Prostate gland (tissue), 2 donors: Measurements from ENCODE around the gene ASCL2. TPM values are rescaled to one million over a fixed set of nuclear protein-coding genes. Genes with fewer than 3 reads are reported as not detected.
A peak's percentile ranks its signal among the peaks of the same experiment; 100 is the strongest.

Experiments
- DNase-seq: peaks from one replicate; pipeline ENCODE4 v3.0.0-alpha.2; 2019; ENCODE audit warnings: low spot score
- H3K27ac ChIP-seq, 2 donors: fragments of 200-600 bp; sonication (generic); 2 replicates each; pipeline ENCODE4 v1.5.1; 2017 to 2019
- H3K27me3 ChIP-seq: fragments of 200-600 bp; sonication (generic); replicated peaks from 2 replicates; pipeline ENCODE4 v1.5.1; 2019; ENCODE audit not compliant: insufficient read depth
- H3K36me3 ChIP-seq, 2 donors: fragments of 200-600 bp; sonication (generic); 1 replicate in 1 of 2; 2 replicates in 1 of 2; pipeline versions ENCODE4 v1.5.1 to v1.8.1; 2017 to 2019
- H3K4me1 ChIP-seq: fragments of 200-600 bp; sonication (generic); replicated peaks from 2 replicates; pipeline ENCODE4 v1.5.1; 2019
- H3K4me3 ChIP-seq, 2 donors: fragments of 200-600 bp; sonication (generic); 2 replicates each; pipeline ENCODE4 v1.5.1; 2017 to 2019
- H3K9me3 ChIP-seq: fragments of 200-600 bp; sonication (generic); 2 replicates; pipeline ENCODE4 v1.5.1; 2017
- CTCF ChIP-seq, 4 experiments: fragments of 200-600 bp in 2 of 4; fragments of 450-650 bp in 2 of 4; sonication (generic) in 2 of 4; IDR thresholded peaks; 1 replicate in 3 of 4; 2 replicates in 1 of 4; pipeline ENCODE4 v1.5.1; 2016 to 2019; ENCODE audit warnings: antibody characterized with exemption in 4 of 4, mild to moderate bottlenecking in 2 of 4, moderate library complexity in 2 of 4
- POLR2A ChIP-seq: fragments of 450-650 bp; IDR thresholded peaks from one replicate; pipeline ENCODE4 v1.6.1; 2016; ENCODE audit warnings: antibody characterized with exemption, mild to moderate bottlenecking
- POLR2AphosphoS5 ChIP-seq: sonication (generic); formaldehyde crosslinking; IDR thresholded peaks from one replicate; pipeline ENCODE4 v1.6.1; 2017; ENCODE audit warnings: antibody characterized with exemption
- WGBS: methylation state at CpG from one replicate; pipeline ENCODE4 v1.1.5; 2018; 5-methylcytosine and 5-hydroxymethylcytosine counted together
- intact Hi-C: fragments of 100-400 bp; cut with DNase I; formaldehyde crosslinking; loops from one replicate; pipeline ENCODE4 v1.14.2; 2022
- total RNA-seq, 2 donors: library from RNA; depleted of rRNA; stranded (reverse); fragments of >200 nt; gene quantifications; one replicate each; pipeline ENCODE4 v1.1.0, GENCODE V29; 2016

Gene ASCL2
- total RNA-seq, 2 donors from 2014 or later, result 3.9 to 7.9 TPM

DNA sequence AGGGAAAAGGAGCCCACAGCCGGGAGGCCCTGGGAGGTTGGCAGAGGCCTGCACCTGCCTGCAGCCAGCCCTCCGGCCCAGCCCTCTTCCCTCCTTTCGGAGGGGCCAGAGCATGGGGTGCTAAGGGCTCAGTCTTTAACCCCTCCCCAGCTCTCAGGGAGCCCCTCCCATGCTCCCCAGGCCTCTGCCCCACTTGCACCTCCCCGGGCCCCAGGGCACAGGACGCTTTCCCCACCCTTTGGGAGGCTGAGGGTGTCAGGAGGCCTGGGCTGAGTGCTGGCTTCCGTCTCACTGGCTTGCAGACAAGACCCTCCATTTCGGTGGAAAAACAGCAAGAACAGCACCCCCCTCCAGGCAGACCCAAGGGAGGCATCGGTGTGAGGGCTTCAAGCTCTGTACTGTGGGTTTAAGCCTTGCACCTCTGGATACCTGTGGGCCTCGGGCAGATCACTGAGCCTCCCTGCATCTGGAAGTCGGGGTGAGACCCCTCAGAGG, 7.3 kb downstream of the ASCL2 start:
- WGBS, result 73% methylated on average over 10 of the region's 10 CpGs
- DNase-seq, result no peak
- H3K36me3 ChIP-seq, result no peaks in the 10 kb centered on the region
- TF ChIP-seq POLR2AphosphoS5 (no peak), CTCF (IDR thresholded peaks at IDR 0.05) (no peak), POLR2A (no peak)
- no peaks in the 10 kb centered on the region for H3K9me3 ChIP-seq
- no peak overlapping the region for H3K27ac ChIP-seq
- H3K4me1 ChIP-seq, result no peaks in the 10 kb centered on the region
- H3K4me3 ChIP-seq, result no peak overlapping the region
- no peaks in the 10 kb centered on the region for H3K27me3 ChIP-seq
- intact Hi-C loops, result no loop called here

- H3K27me3 ChIP-seq, result no peaks in the 10 kb centered on the region
- no peaks in the 10 kb centered on the region for H3K9me3 ChIP-seq
- no peak overlapping the region for H3K4me3 ChIP-seq
- TF ChIP-seq POLR2AphosphoS5 (no peak), CTCF (IDR thresholded peaks at IDR 0.05) (no peak), POLR2A (no peak)
- no peak overlapping the region for H3K27ac ChIP-seq
- H3K4me1 ChIP-seq, result peaks cover under 1% of the 10 kb centered on the region
- intact Hi-C loops, result no loop called here
- 94% methylated on average over 18 of the region's 18 CpGs for WGBS
- DNase-seq, result no peak
- no peaks in the 10 kb centered on the region for H3K36me3 ChIP-seq
Observed at GRCh38 chr11:2262301-2263070, 7.9 kb downstream of the ASCL2 start.

DNA sequence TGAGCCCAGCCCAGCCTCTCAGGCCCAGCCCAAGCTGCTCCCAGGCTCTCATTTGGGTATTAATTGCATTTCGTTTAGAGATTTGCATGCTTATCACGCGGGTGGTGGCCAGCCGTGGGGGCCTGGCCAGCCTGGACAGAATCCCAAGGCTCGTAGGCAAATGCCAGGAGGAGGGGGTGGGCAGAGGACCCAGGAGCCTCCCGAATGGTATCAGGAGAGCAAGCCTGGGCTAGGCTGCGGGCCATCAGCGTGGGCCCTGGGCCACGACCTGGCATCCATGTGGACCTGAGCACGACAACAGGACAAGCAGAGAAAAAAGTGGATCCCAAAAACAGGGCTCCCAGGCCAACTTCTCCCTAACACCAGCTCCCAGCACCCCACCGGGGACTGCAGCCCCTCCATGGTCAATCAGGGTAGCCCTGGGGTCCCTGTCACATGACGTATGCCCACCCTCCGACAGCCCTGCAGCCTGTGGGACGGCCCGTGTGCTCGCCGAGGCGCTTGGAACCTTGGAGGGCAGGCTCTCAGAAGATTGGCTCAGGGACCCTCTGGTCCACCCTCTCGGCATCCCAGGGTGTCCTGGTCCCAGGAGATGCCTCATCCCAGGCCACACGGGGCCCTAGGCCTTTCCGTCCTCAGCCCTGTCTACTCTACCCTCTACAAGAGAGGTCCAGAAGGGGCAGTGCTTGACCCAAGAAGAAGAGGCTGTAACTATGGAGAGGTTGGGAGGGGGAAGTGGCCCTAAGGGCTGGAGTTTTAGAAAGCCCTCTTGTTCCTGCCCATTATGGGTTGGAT, 8.8 kb downstream of the ASCL2 start:
- Histone ChIP-seq H3K27ac (no peak overlapping the region), H3K4me1 (peaks cover 7% of the 10 kb centered on the region), H3K36me3 (no peaks in the 10 kb centered on the region), H3K9me3 (no peaks in the 10 kb centered on the region), H3K27me3 (no peaks in the 10 kb centered on the region), H3K4me3 (no peak overlapping the region)
- 86% methylated on average over 21 of the region's 21 CpGs for WGBS
- intact Hi-C loops, result no loop called here
- DNase-seq, result peak; percentile 3
- TF ChIP-seq CTCF (IDR thresholded peaks at IDR 0.05) (no peak), POLR2AphosphoS5 (no peak), POLR2A (no peak)

DNA sequence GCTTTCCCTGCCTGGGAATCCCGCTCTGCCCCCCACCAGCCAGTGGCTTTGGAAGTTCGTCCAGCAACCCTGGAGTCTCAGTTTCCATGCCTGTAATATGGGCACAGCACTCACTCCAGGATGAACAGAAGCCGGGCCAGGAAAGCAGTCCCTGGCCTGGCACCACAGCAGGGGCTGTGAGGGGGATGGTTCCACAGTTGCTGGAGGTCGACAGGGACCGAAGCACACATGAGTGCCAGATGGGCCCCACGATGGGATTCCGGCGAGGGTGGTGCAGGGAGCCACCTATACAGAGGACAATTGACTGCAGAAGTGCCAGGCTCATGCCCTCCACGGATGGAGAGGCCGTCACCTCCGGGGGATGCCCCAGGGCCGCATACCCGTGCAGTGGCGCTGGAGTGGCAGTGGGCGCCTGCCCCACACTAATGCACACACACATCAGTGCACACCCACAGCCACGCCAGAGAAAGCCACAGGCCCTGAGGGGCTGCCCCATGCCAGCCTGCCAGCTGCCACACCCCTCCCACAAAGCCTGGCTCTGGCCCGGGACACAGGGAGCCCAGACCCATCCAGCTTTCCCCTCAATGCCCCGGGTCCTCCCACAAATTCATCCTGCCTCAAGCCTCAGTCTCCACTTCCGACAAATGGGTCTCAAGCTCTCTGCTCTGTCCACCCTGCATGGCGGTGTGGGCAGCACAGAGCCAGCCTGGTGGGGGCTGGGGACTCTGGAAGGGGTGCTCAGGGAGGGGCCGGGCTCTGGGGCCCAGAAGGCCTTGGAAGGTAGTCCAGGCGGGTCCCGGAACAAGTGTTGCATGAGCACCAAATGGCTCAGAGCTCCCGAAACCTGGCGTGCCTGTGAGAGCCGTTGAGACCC, 9.7 kb downstream of the ASCL2 start:
- TF ChIP-seq POLR2AphosphoS5, result no peak
- no peak for TF ChIP-seq POLR2A
- TF ChIP-seq CTCF (IDR thresholded peaks at IDR 0.05), result no peak
- no peaks in the 10 kb centered on the region for H3K27me3 ChIP-seq
- no peaks in the 10 kb centered on the region for H3K9me3 ChIP-seq
- 84% methylated on average over 17 of the region's 26 CpGs for WGBS
- peaks cover 17% of the 10 kb centered on the region for H3K4me1 ChIP-seq
- no peak overlapping the region for H3K27ac ChIP-seq
- DNase-seq, result peak; percentile 3
- no peaks in the 10 kb centered on the region for H3K36me3 ChIP-seq
- H3K4me3 ChIP-seq, result no peak overlapping the region
- intact Hi-C loops, result no loop called here
